HCT116 (cell line): Measurements from ENCODE around the gene BLID. TPM values are rescaled to one million over a fixed set of nuclear protein-coding genes. Genes with fewer than 3 reads are reported as not detected.

ENCODE experiments used
- ATAC-seq: fragments of 200-7000 bp; cut with Tn5 transposase; 2 replicates; pipeline ENCODE4 v1.9.1; 2020; ENCODE audit warnings: mild to moderate bottlenecking, moderate library complexity
- BruUV-seq: library from RNA; stranded (reverse); fragments of 400-500 nt; replicated peaks from 2 replicates; lab custom pipeline; 2021; lab: Mats Ljungman, UMichigan
- CTCF ChIA-PET: fragments of 300-600 bp; sonication (Branson Sonifier 250); formaldehyde crosslinking; loops from one replicate; lab custom pipeline; 2021; ENCODE audit warnings: antibody characterized with exemption; lab: Charles Lee
- POLR2A ChIA-PET: fragments of 300-600, 350-600 bp; sonication (Branson Sonifier 250); formaldehyde crosslinking; loops from one replicate; lab custom pipeline; 2021; ENCODE audit warnings: antibody characterized with exemption; lab: Charles Lee
- RAD21 ChIA-PET, 2 experiments: fragments of 300-600 bp; sonication (Branson Sonifier 250); formaldehyde crosslinking; loops; one replicate each; lab custom pipeline; 2023; ENCODE audit warnings: low total read pairs in 2 of 2; ENCODE audit not compliant: uncharacterized antibody in 2 of 2, unreplicated experiment in 2 of 2, low non-redundant PET in 1 of 2; lab: Charles Lee
- DNase-seq: peaks from one replicate; pipeline ENCODE4 v3.0.0-alpha.2; 2010; ENCODE audit warnings: low read depth, low spot score
- H2AFZ ChIP-seq: fragments of 200-600 bp; shearing (Covaris generic), sonication (generic); 2 replicates; pipeline ENCODE4 v1.6.1; 2017; ENCODE audit warnings: low read depth, mixed run types, mixed read lengths, antibody characterized with exemption, low read length; ENCODE audit not compliant: poor library complexity, severe bottlenecking
- H3K27ac ChIP-seq: 2 replicates; pipeline ENCODE4 v1.5.1; 2012; ENCODE audit warnings: low read depth, low read length
- H3K27me3 ChIP-seq: fragments of 200-600 bp; sonication (generic); 2 replicates; pipeline ENCODE4 v1.6.1; 2016; ENCODE audit warnings: mixed run types, low read length, mixed read lengths; ENCODE audit not compliant: insufficient read depth
- H3K36me3 ChIP-seq, 2 experiments: fragments of 200-500 bp in 1 of 2; fragments of 200-600 bp in 1 of 2; sonication (Bioruptor generic) in 1 of 2; sonication (generic) in 1 of 2; 2 replicates each; pipeline versions ENCODE4 v1.5.1 to v1.6.1; 2014 to 2016; ENCODE audit warnings: low read length in 2 of 2, inconsistent platforms in 1 of 2, mixed read lengths in 1 of 2, mixed run types in 1 of 2; ENCODE audit not compliant: insufficient read depth in 2 of 2, control insufficient read depth in 1 of 2
- H3K4me1 ChIP-seq, 2 experiments: fragments of 200-600 bp in 1 of 2; sonication (generic) in 1 of 2; 2 replicates each; pipeline versions ENCODE4 v1.5.1 to v1.6.1; 2012 to 2017; ENCODE audit warnings: low read length in 2 of 2, inconsistent platforms in 1 of 2, mild to moderate bottlenecking in 1 of 2, mixed read lengths in 1 of 2, mixed run types in 1 of 2, moderate library complexity in 1 of 2; ENCODE audit not compliant: insufficient read depth in 2 of 2, control insufficient read depth in 1 of 2
- H3K4me2 ChIP-seq: fragments of 200-600 bp; sonication (generic); 2 replicates; pipeline ENCODE4 v1.6.1; 2017; ENCODE audit warnings: mixed run types, low read length, mixed read lengths
- H3K4me3 ChIP-seq, 2 experiments: fragments of 200-600 bp in 1 of 2; sonication (generic) in 1 of 2; replicated peaks in 1 of 2; 2 replicates each; pipeline ENCODE4 v1.5.1; 2011 to 2016; ENCODE audit warnings: low read length in 2 of 2, control low read depth in 1 of 2, low read depth in 1 of 2, mild to moderate bottlenecking in 1 of 2, mixed read lengths in 1 of 2, mixed run types in 1 of 2
- H3K79me2 ChIP-seq: fragments of 200-600 bp; sonication (generic); 2 replicates; pipeline ENCODE4 v1.6.1; 2017; ENCODE audit warnings: mild to moderate bottlenecking, mixed run types, low read length, moderate library complexity, mixed read lengths; ENCODE audit not compliant: insufficient read depth
- H3K9ac ChIP-seq: fragments of 200-600 bp; sonication (generic); 2 replicates; pipeline ENCODE4 v1.6.1; 2016; ENCODE audit warnings: low read length, mixed read lengths
- H3K9me2 ChIP-seq: fragments of 200-600 bp; sonication (generic), shearing (Covaris generic); 2 replicates; pipeline ENCODE4 v1.6.1; 2017; ENCODE audit warnings: mixed run types, mild to moderate bottlenecking, moderate library complexity; ENCODE audit not compliant: insufficient read depth
- H3K9me3 ChIP-seq, 2 experiments: fragments of 200-500 bp in 1 of 2; fragments of 200-600 bp in 1 of 2; sonication (Bioruptor generic) in 1 of 2; sonication (generic) in 1 of 2; 2 replicates each; pipeline ENCODE4 v1.6.1; 2014 to 2017; ENCODE audit warnings: low read length in 2 of 2, mixed read lengths in 2 of 2, inconsistent platforms in 1 of 2, low read depth in 1 of 2, mild to moderate bottlenecking in 1 of 2, mixed run types in 1 of 2, moderate library complexity in 1 of 2; ENCODE audit not compliant: control insufficient read depth in 1 of 2, insufficient read depth in 1 of 2
- H4K20me1 ChIP-seq: fragments of 200-600 bp; sonication (generic), shearing (Covaris generic); 2 replicates; pipeline ENCODE4 v1.6.1; 2017; ENCODE audit warnings: mixed run types, mild to moderate bottlenecking, moderate library complexity; ENCODE audit not compliant: insufficient read depth
- CEBPB ChIP-seq: IDR thresholded peaks from 2 replicates; pipeline ENCODE4 v1.6.1; 2012; ENCODE audit warnings: low read depth
- CTCF ChIP-seq, 3 experiments: fragments of 200-600 bp in 1 of 3; sonication (generic) in 1 of 3; IDR thresholded peaks in 2 of 3; conservative IDR thresholded peaks in 1 of 3; 2 replicates each; pipeline ENCODE4 v1.5.1; 2012 to 2017; ENCODE audit warnings: low read depth in 2 of 3, low read length in 2 of 3, antibody characterized with exemption in 1 of 3, borderline replicate concordance in 1 of 3, control low read depth in 1 of 3, mild to moderate bottlenecking in 1 of 3, mixed read lengths in 1 of 3, mixed run types in 1 of 3, moderate library complexity in 1 of 3; ENCODE audit not compliant: insufficient read depth in 1 of 3
- JUND ChIP-seq: IDR thresholded peaks from 2 replicates; pipeline ENCODE4 v1.6.1; 2012
- SP1 ChIP-seq: IDR thresholded peaks from 2 replicates; pipeline ENCODE4 v1.6.1; 2012; ENCODE audit warnings: low read depth
- ZBTB33 ChIP-seq: IDR thresholded peaks from 2 replicates; pipeline ENCODE4 v1.6.1; 2011; ENCODE audit warnings: mild to moderate bottlenecking, low read length, moderate library complexity; ENCODE audit not compliant: insufficient replicate concordance; ENCODE audit errors: extremely low read depth
- ZFX ChIP-seq: fragments of 450-650 bp; IDR thresholded peaks from 2 replicates; pipeline ENCODE4 v1.6.1; 2017
- ZNF274 ChIP-seq: fragments of 200-500 bp; sonication (Bioruptor generic); IDR thresholded peaks from 2 replicates; pipeline ENCODE4 v1.6.1; 2014; ENCODE audit warnings: mild to moderate bottlenecking, low read depth, low read length, inconsistent platforms
- intact Hi-C: fragments of 100-400 bp; cut with micrococcal nuclease; formaldehyde crosslinking; loops from 2 replicates; pipeline ENCODE4 v1.10.0; 2022
- total RNA-seq: library from RNA; stranded (reverse); gene quantifications from one replicate; pipeline ENCODE4 v1.2.1, GENCODE V29; 2021; ENCODE audit not compliant: unreplicated experiment

BLID gene
- total RNA-seq, 1 experiment from 2014 or later = 8.9 TPM

GRCh38 chr11:122107566-122107965, 8.4 kb downstream of the BLID start:
- Histone ChIP-seq H3K9me2 (no peaks in the 10 kb centered on the region), H2AFZ (no peak overlapping the region), H3K27ac (peak overlapping the region; percentile 70), H3K4me1 (peaks cover 94 to 98% of the 10 kb centered on the region in 2 experiments), H3K79me2 (peaks cover 100% of the 10 kb centered on the region), H3K27me3 (no peaks in the 10 kb centered on the region), H3K9me3 (no peaks in the 10 kb centered on the region), H4K20me1 (no peaks in the 10 kb centered on the region), H3K9ac (peak overlapping the region; percentile 36; the same call in 1 of the 2 replicates), H3K4me2 (peak overlapping the region; percentile 57), H3K4me3 (no peak overlapping the region), H3K36me3 (peaks cover 0 to 44% of the 10 kb centered on the region in 2 experiments; a peak in 2 of 4 replicates)
- TF ChIP-seq CTCF (IDR thresholded peaks at IDR 0.05 in 2 of 3, conservative IDR thresholded peaks at IDR 0.05 in 1 of 3; ENCODE audit: borderline replicate concordance in 1 of 3, insufficient read depth in 1 of 3, low read depth in 2 of 3, low read length in 2 of 3) = no peak
- no peak for TF ChIP-seq ZNF274
- no peak for TF ChIP-seq CEBPB
- TF ChIP-seq ZFX = no peak
- no peak for TF ChIP-seq SP1
- TF ChIP-seq ZBTB33 = no peak
- 0 out of 2 replicates have a peak, but pooled peaks have one; percentile 8 for TF ChIP-seq JUND
- CTCF ChIA-PET = interaction anchor here (1.0 to 1.8 kb wide), 9 partner anchors 8 to 409 kb away, joined by 3 to 13 read pairs (median 4); no protein-coding TSS in a partner anchor
- no peak for ATAC-seq
- POLR2A ChIA-PET = interaction anchor here (0.8 to 1.5 kb wide), 2 partner anchors 46 to 96 kb away, joined by 3 to 4 read pairs; no protein-coding TSS in a partner anchor
- DNase-seq = no peak
- intact Hi-C loops = loop anchor here (10.0 kb wide), 1 partner anchor 397 kb away; no protein-coding TSS in a partner anchor
- RAD21 ChIA-PET = interaction anchor here in 1 of 2 experiments (0.5 kb wide), 1 partner anchor 58 kb away, joined by 4 read pairs; no protein-coding TSS in a partner anchor
- BruUV-seq = no TSS peak
